Right lobe of liver (tissue), 4 donors: ENCODE measurements around the gene CNTN5.

ENCODE experiments used
- POLR2A ChIP-seq: fragments of 450-650 bp; IDR thresholded peaks from one replicate; pipeline ENCODE4 v1.6.1; 2017; ENCODE audit warnings: antibody characterized with exemption, mild to moderate bottlenecking
- TF ChIP-seq, protein P1 (sequence below), 4 donors: fragments of 200-600 bp in 3 of 4; fragments of 450-650 bp in 1 of 4; IDR thresholded peaks; one replicate each; pipeline versions ENCODE4 v1.5.1 to v1.8.0; 2016 to 2022; ENCODE audit warnings: antibody characterized with exemption in 4 of 4, mild to moderate bottlenecking in 2 of 4
- donor health status: DM: no; HTN: no; CAD: no.
- donor health status: DM: no; HTN: no; CAD: no.
- donor health status: DM: no; HTN: yes; CAD: no.

DNA sequence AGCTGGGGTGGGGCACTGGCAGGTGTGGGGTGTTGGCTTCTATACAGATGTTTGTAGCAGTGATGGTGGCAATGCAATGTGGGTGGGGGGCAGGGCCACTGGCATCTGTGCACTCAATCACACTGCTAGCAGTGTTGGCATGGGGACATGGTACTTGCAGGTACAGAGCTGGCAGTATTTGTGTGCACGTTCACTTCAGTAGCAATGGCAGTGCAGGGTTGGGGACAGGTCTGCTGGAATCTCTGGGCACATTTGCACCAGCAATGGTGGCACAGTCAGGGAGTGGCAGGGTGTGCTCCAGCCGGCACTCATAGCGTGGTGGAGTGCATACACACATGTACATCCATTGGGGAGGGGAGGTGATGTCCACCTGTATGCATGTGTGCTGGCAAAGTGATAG, 775.2 kb downstream of the CNTN5 start:
- TF ChIP-seq, protein P1, sequence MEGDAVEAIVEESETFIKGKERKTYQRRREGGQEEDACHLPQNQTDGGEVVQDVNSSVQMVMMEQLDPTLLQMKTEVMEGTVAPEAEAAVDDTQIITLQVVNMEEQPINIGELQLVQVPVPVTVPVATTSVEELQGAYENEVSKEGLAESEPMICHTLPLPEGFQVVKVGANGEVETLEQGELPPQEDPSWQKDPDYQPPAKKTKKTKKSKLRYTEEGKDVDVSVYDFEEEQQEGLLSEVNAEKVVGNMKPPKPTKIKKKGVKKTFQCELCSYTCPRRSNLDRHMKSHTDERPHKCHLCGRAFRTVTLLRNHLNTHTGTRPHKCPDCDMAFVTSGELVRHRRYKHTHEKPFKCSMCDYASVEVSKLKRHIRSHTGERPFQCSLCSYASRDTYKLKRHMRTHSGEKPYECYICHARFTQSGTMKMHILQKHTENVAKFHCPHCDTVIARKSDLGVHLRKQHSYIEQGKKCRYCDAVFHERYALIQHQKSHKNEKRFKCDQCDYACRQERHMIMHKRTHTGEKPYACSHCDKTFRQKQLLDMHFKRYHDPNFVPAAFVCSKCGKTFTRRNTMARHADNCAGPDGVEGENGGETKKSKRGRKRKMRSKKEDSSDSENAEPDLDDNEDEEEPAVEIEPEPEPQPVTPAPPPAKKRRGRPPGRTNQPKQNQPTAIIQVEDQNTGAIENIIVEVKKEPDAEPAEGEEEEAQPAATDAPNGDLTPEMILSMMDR (IDR thresholded peaks at IDR 0.05) = no peak
- TF ChIP-seq POLR2A = no peak
